HepG2 (cell line): ENCODE results near the gene STXBP2. TPM values are rescaled to one million over a fixed set of nuclear protein-coding genes. Genes with fewer than 3 reads are reported as not detected.

Experiments
- ATAC-seq: fragments of 200-7000 bp; cut with Tn5 transposase; 3 replicates; pipeline ENCODE4 v1.9.1; 2020; ENCODE audit warnings: mild to moderate bottlenecking, moderate library complexity
- BruUV-seq: library from RNA; stranded (reverse); fragments of 400-500 nt; replicated peaks from 2 replicates; lab custom pipeline; 2021; lab: Mats Ljungman, UMichigan
- CTCF ChIA-PET: fragments of 300-600 bp; formaldehyde crosslinking; extraction: SDS; loops from one replicate; lab custom pipeline; 2021; ENCODE audit warnings: low total read pairs, inconsistent platforms, low intra/inter-chr PET ratio; lab: Yijun Ruan, JAX
- POLR2A ChIA-PET: fragments of 350-600 bp; sonication (Branson Sonifier 250); formaldehyde crosslinking; loops from one replicate; lab custom pipeline; 2020; ENCODE audit warnings: antibody characterized with exemption, inconsistent platforms; lab: Yijun Ruan, JAX
- DNase-seq: peaks from one replicate; pipeline ENCODE4 v3.0.0-alpha.2; 2015; ENCODE audit warnings: low spot score
- FAIRE-seq: peaks from 3 replicates; lab custom pipeline; 2011; peaks lifted over from hg19 to GRCh38; lab: Jason Lieb, UNC
- H2AFZ ChIP-seq: one replicate; pipeline ENCODE4 v1.6.1; 2011; ENCODE audit warnings: low read length, inconsistent platforms
- H3K27ac ChIP-seq: fragments of 300-600 bp; 3 replicates; pipeline ENCODE4 v1.8.0; 2011; ENCODE audit warnings: mixed run types, mild to moderate bottlenecking, mixed read lengths, low read length, inconsistent platforms; ENCODE audit not compliant: insufficient read depth; ENCODE audit errors: extremely low read length
- H3K27me3 ChIP-seq, 2 experiments: fragments of 200-600 bp in 1 of 2; 2 replicates in 1 of 2; 3 replicates in 1 of 2; pipeline versions ENCODE4 v1.6.0 to v1.8.0; 2011; ENCODE audit warnings: low read length in 2 of 2, mild to moderate bottlenecking in 2 of 2, moderate library complexity in 2 of 2, inconsistent platforms in 1 of 2; ENCODE audit not compliant: insufficient read depth in 2 of 2, control insufficient read depth in 1 of 2
- H3K36me3 ChIP-seq, 2 experiments: fragments of 200-600 bp in 1 of 2; replicated peaks in 1 of 2; 2 replicates in 1 of 2; 3 replicates in 1 of 2; pipeline versions ENCODE4 v1.5.1 to v1.8.0; 2011; ENCODE audit warnings: low read length in 2 of 2, inconsistent platforms in 1 of 2; ENCODE audit not compliant: insufficient read depth in 2 of 2, control insufficient read depth in 1 of 2
- H3K4me1 ChIP-seq: 2 replicates; pipeline ENCODE4 v1.5.1; 2012; ENCODE audit warnings: low read length, inconsistent platforms; ENCODE audit not compliant: insufficient read depth
- H3K4me2 ChIP-seq: 2 replicates; pipeline ENCODE4 v1.6.0; 2011; ENCODE audit warnings: low read depth, low read length, inconsistent platforms
- H3K4me3 ChIP-seq, 3 experiments: fragments of 200-600 bp in 1 of 3; sonication (generic), shearing (Covaris generic) in 1 of 3; replicated peaks in 1 of 3; 2 replicates each; pipeline ENCODE4 v1.5.1; 2011 to 2016; ENCODE audit warnings: low read length in 3 of 3, inconsistent platforms in 2 of 3, low read depth in 2 of 3, mild to moderate bottlenecking in 2 of 3, control low read depth in 1 of 3, mixed read lengths in 1 of 3; ENCODE audit not compliant: insufficient read depth in 1 of 3
- H3K79me2 ChIP-seq: one replicate; pipeline ENCODE4 v1.6.1; 2011; ENCODE audit warnings: low read length, inconsistent platforms; ENCODE audit not compliant: insufficient read depth
- H3K9ac ChIP-seq: 2 replicates; pipeline ENCODE4 v1.6.0; 2011; ENCODE audit warnings: mild to moderate bottlenecking, low read depth, low read length, inconsistent platforms; ENCODE audit not compliant: insufficient read depth
- H3K9me3 ChIP-seq: 2 replicates; pipeline ENCODE4 v1.5.1; 2012; ENCODE audit warnings: mild to moderate bottlenecking, low read length
- H4K20me1 ChIP-seq: 2 replicates; pipeline ENCODE4 v1.6.0; 2011; ENCODE audit warnings: inconsistent platforms, mild to moderate bottlenecking, low read length, moderate library complexity; ENCODE audit not compliant: insufficient read depth
- FOXA3 ChIP-seq: IDR thresholded peaks from 2 replicates; pipeline ENCODE4 v1.6.1; 2016; ENCODE audit warnings: missing genetic modification reagents, missing compliant biosample characterization
- SRSF1 ChIP-seq: fragments of 200-400 bp; formaldehyde crosslinking; optimal IDR thresholded peaks from 2 replicates; pipeline ENCODE3; 2017; ENCODE audit warnings: mild to moderate bottlenecking, low read depth, low read length, moderate library complexity
- ZFP82 ChIP-seq: sonication (generic); formaldehyde crosslinking; IDR thresholded peaks from 2 replicates; pipeline ENCODE4 v1.5.1; 2020; ENCODE audit warnings: mild to moderate bottlenecking, missing genetic modification reagents, borderline replicate concordance
- ZNF672 ChIP-seq: sonication (generic); formaldehyde crosslinking; IDR thresholded peaks from 2 replicates; pipeline ENCODE4 v1.8.1; 2022; ENCODE audit warnings: missing genetic modification reagents
- WGBS: methylation state at CpG from one replicate; pipeline ENCODE4 v1.1.6; 2017; ENCODE audit warnings: low lambda C conversion rate; 5-methylcytosine and 5-hydroxymethylcytosine counted together
- in situ Hi-C: cut with HindIII; loops from 2 replicates; pipeline ENCODE4 v1.10.0; 2017; ENCODE audit warnings: low pct_unique_long_range_greater_than_20kb; ENCODE audit not compliant: extremely low pct_ligation_motif_present
- intact Hi-C: fragments of 100-400 bp; cut with micrococcal nuclease; formaldehyde crosslinking; loops from one replicate; pipeline ENCODE4 v1.10.0; 2022; ENCODE audit not compliant: unreplicated experiment
- polyA plus RNA-seq, 8 experiments: library from polyadenylated mRNA; depleted of rRNA in 3 of 8; stranded (reverse) in 7 of 8; unstranded in 1 of 8; fragments of >200 nt; fragmentation: Illumina TruSeq in 4 of 8; extraction: Trizol in 4 of 8; gene quantifications; 2 replicates each; pipeline versions ENCODE4 v1.2.1 to v1.2.3, GENCODE V29; 2011 to 2016; ENCODE audit warnings: low read depth in 4 of 8, missing spikeins in 1 of 8, mixed read lengths in 1 of 8; ENCODE audit not compliant: insufficient read depth in 1 of 8
- total RNA-seq, 5 experiments: library from RNA; depleted of rRNA; stranded (reverse); fragments of >200 nt; fragmentation: Illumina TruSeq; extraction: Trizol; gene quantifications; 2 replicates each; pipeline ENCODE4 v1.2.3, GENCODE V29; 2016; ENCODE audit warnings: low read depth in 1 of 5
- TF ChIP-seq, protein P1 (sequence below), 2 experiments: sonication (generic) in 1 of 2; formaldehyde crosslinking in 1 of 2; IDR thresholded peaks; 2 replicates each; pipeline versions ENCODE4 v1.4.0 to v1.6.1; 2016 to 2020; ENCODE audit warnings: borderline replicate concordance in 1 of 2, low read depth in 1 of 2, mild to moderate bottlenecking in 1 of 2, missing genetic modification reagents in 1 of 2
- TF ChIP-seq, protein P2 (sequence below): sonication (generic); formaldehyde crosslinking; IDR thresholded peaks from 2 replicates; pipeline ENCODE4 v1.5.0; 2020; ENCODE audit warnings: mild to moderate bottlenecking, missing genetic modification reagents, moderate library complexity
- TF ChIP-seq, protein P3 (sequence below), 2 experiments: fragments of 450-650 bp in 1 of 2; sonication (generic) in 1 of 2; formaldehyde crosslinking in 1 of 2; IDR thresholded peaks; 2 replicates each; pipeline versions ENCODE4 v1.6.1 to v1.8.0; 2016 to 2022; ENCODE audit warnings: antibody characterized with exemption in 1 of 2, mild to moderate bottlenecking in 1 of 2, missing genetic modification reagents in 1 of 2

STXBP2 gene
- total and polyA plus RNA-seq, 2 of the 13 experiments (the other 11 are each of a cell fraction or from before 2014, with no cell fraction given) = 22.8 to 40.1 TPM

DNA sequence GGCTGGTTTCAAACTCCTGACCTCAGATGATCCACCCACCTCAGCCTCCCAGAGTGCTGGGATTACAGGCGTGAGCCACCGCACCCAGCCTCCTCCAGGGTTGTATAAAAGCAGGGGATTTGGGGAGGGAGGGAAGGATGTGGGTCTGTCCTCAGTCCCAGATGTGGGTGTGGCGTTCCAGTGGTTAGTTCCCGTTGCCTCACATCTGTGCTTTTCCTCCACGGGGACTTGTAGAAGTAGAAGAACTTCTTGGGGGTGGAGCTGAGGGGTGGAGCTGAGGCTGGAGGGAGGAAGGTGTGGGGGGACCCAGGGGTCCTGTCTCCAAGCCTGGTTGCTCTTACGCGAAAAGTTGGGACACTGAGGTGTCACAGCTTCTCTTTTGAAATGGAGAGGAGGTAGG, 39.5 kb downstream of the STXBP2 start (continued):
- TF ChIP-seq, protein P1, sequence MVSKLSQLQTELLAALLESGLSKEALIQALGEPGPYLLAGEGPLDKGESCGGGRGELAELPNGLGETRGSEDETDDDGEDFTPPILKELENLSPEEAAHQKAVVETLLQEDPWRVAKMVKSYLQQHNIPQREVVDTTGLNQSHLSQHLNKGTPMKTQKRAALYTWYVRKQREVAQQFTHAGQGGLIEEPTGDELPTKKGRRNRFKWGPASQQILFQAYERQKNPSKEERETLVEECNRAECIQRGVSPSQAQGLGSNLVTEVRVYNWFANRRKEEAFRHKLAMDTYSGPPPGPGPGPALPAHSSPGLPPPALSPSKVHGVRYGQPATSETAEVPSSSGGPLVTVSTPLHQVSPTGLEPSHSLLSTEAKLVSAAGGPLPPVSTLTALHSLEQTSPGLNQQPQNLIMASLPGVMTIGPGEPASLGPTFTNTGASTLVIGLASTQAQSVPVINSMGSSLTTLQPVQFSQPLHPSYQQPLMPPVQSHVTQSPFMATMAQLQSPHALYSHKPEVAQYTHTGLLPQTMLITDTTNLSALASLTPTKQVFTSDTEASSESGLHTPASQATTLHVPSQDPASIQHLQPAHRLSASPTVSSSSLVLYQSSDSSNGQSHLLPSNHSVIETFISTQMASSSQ (IDR thresholded peaks at IDR 0.05; ENCODE audit: low read depth) = no peak
- TF ChIP-seq, protein P1 (CRISPR knock-in tag; IDR thresholded peaks at IDR 0.05; ENCODE audit: borderline replicate concordance) = no peak
- TF ChIP-seq, protein P2, sequence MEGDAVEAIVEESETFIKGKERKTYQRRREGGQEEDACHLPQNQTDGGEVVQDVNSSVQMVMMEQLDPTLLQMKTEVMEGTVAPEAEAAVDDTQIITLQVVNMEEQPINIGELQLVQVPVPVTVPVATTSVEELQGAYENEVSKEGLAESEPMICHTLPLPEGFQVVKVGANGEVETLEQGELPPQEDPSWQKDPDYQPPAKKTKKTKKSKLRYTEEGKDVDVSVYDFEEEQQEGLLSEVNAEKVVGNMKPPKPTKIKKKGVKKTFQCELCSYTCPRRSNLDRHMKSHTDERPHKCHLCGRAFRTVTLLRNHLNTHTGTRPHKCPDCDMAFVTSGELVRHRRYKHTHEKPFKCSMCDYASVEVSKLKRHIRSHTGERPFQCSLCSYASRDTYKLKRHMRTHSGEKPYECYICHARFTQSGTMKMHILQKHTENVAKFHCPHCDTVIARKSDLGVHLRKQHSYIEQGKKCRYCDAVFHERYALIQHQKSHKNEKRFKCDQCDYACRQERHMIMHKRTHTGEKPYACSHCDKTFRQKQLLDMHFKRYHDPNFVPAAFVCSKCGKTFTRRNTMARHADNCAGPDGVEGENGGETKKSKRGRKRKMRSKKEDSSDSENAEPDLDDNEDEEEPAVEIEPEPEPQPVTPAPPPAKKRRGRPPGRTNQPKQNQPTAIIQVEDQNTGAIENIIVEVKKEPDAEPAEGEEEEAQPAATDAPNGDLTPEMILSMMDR = no peak
- TF ChIP-seq SRSF1 = no peak
- TF ChIP-seq ZFP82 = no peak

DNA sequence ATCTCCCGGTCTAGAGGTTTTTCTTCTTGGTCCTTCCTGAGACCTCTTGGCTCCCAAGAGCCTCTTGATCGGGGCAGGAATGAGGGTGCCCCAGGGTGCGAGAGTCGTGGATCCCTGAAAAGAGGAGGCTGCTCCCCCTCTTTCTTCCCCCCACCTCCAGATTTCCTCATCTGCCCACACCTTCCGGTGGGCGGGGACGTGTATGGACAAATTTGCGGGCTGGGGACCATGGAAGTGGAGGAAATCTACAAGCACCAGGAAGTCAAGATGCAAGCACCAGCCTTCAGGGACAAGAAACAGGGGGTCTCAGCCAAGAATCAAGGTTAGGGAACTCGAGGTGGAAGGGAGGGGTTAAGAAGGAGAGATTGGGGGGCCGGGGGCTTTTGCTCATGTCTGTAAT, 39.9 kb downstream of the STXBP2 start, which contains the start of gene MCEMP1:
Gene MCEMP1 (plus strand): TSS at position 237 of the 400 bp plus-strand sequence. CDS start 31 bp downstream, at position 268.
- 16% methylated on average over 10 of the region's 10 CpGs for whole genome bisulfite sequencing
- in situ Hi-C loops = no loop called here
- intact Hi-C loops = no loop called here
- peaks cover 3 to 22% of the 10 kb centered on the region in 2 experiments; a peak in 2 of 5 replicates for H3K27me3 ChIP-seq
- H3K4me3 ChIP-seq = no peak within 1 kb of the TSS
- H3K79me2 ChIP-seq = peaks cover 5% of the 10 kb centered on the region
- no peak within 1 kb of the TSS for H3K4me2 ChIP-seq
- H3K9ac ChIP-seq = no peak within 1 kb of the TSS
- no peaks in the 10 kb centered on the region for H3K9me3 ChIP-seq
- BruUV-seq = no TSS peak
- FAIRE-seq (no peak), DNase-seq (no peak), ATAC-seq (no peak)
- no peak within 1 kb of the TSS for H3K27ac ChIP-seq
- no peaks in the 10 kb centered on the region for H3K36me3 ChIP-seq
- no peak within 1 kb of the TSS for H2AFZ ChIP-seq
- ChIA-PET CTCF (no interaction called here), POLR2A (no interaction called here)
- no peaks in the 10 kb centered on the region for H4K20me1 ChIP-seq
- peaks cover 33% of the 10 kb centered on the region for H3K4me1 ChIP-seq
- no peak for TF ChIP-seq ZNF672 (CRISPR knock-in tag)
- TF ChIP-seq, protein P3, sequence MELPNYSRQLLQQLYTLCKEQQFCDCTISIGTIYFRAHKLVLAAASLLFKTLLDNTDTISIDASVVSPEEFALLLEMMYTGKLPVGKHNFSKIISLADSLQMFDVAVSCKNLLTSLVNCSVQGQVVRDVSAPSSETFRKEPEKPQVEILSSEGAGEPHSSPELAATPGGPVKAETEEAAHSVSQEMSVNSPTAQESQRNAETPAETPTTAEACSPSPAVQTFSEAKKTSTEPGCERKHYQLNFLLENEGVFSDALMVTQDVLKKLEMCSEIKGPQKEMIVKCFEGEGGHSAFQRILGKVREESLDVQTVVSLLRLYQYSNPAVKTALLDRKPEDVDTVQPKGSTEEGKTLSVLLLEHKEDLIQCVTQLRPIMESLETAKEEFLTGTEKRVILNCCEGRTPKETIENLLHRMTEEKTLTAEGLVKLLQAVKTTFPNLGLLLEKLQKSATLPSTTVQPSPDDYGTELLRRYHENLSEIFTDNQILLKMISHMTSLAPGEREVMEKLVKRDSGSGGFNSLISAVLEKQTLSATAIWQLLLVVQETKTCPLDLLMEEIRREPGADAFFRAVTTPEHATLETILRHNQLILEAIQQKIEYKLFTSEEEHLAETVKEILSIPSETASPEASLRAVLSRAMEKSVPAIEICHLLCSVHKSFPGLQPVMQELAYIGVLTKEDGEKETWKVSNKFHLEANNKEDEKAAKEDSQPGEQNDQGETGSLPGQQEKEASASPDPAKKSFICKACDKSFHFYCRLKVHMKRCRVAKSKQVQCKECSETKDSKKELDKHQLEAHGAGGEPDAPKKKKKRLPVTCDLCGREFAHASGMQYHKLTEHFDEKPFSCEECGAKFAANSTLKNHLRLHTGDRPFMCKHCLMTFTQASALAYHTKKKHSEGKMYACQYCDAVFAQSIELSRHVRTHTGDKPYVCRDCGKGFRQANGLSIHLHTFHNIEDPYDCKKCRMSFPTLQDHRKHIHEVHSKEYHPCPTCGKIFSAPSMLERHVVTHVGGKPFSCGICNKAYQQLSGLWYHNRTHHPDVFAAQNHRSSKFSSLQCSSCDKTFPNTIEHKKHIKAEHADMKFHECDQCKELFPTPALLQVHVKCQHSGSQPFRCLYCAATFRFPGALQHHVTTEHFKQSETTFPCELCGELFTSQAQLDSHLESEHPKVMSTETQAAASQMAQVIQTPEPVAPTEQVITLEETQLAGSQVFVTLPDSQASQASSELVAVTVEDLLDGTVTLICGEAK (IDR thresholded peaks at IDR 0.05) = no peak
- TF ChIP-seq, protein P3 (CRISPR knock-in tag; IDR thresholded peaks at IDR 0.05) = no peak
- TF ChIP-seq FOXA3 (CRISPR knock-in tag) = no peak
